ENCODE results near the gene SEZ6L. TPM values are rescaled to one million over a fixed set of nuclear protein-coding genes. Genes with fewer than 3 reads are reported as not detected.
A peak's percentile ranks its signal among the peaks of the same experiment; 100 is the strongest.

Gene SEZ6L
- total RNA-seq, 1 donor from 2014 or later, result 109 TPM

- H3K27ac Mint-ChIP-seq (ENCODE audit: unreplicated experiment), result no peak overlapping the region
- no peak overlapping the region for H3K4me3 Mint-ChIP-seq (ENCODE audit: unreplicated experiment)
- peaks cover 12% of the 10 kb centered on the region for H3K4me1 Mint-ChIP-seq (ENCODE audit: low read depth, unreplicated experiment)
- TF ChIP-seq CTCF (IDR thresholded peaks at IDR 0.05; ENCODE audit: partially characterized antibody, unreplicated experiment), result no peak
- peaks cover 12% of the 10 kb centered on the region for H3K36me3 Mint-ChIP-seq (ENCODE audit: unreplicated experiment)
- no peak for DNase-seq
- peaks cover 2% of the 10 kb centered on the region for H3K27me3 Mint-ChIP-seq (ENCODE audit: unreplicated experiment)
- H3K9me3 Mint-ChIP-seq (ENCODE audit: unreplicated experiment), result peaks cover 4% of the 10 kb centered on the region
Measured at GRCh38 chr22:26292667-26292995, 123.4 kb downstream of the SEZ6L start.

GRCh38 chr22:26295563-26296126, 126.4 kb downstream of the SEZ6L start:
- H3K9me3 Mint-ChIP-seq (ENCODE audit: unreplicated experiment), result peaks cover 7% of the 10 kb centered on the region
- no peak overlapping the region for H3K4me3 Mint-ChIP-seq (ENCODE audit: unreplicated experiment)
- H3K4me1 Mint-ChIP-seq (ENCODE audit: low read depth, unreplicated experiment), result no peaks in the 10 kb centered on the region
- DNase-seq, result no peak
- H3K27ac Mint-ChIP-seq (ENCODE audit: unreplicated experiment), result no peak overlapping the region
- peaks cover 5% of the 10 kb centered on the region for H3K27me3 Mint-ChIP-seq (ENCODE audit: unreplicated experiment)
- peaks cover 26% of the 10 kb centered on the region for H3K36me3 Mint-ChIP-seq (ENCODE audit: unreplicated experiment)
- TF ChIP-seq CTCF (IDR thresholded peaks at IDR 0.05; ENCODE audit: partially characterized antibody, unreplicated experiment), result no peak

- DNase-seq, result no peak
- no peak for TF ChIP-seq CTCF (IDR thresholded peaks at IDR 0.05; ENCODE audit: partially characterized antibody, unreplicated experiment)
- H3K36me3 Mint-ChIP-seq (ENCODE audit: unreplicated experiment), result peaks cover 26% of the 10 kb centered on the region
- peaks cover 2% of the 10 kb centered on the region for H3K4me1 Mint-ChIP-seq (ENCODE audit: low read depth, unreplicated experiment)
- H3K4me3 Mint-ChIP-seq (ENCODE audit: unreplicated experiment), result no peak overlapping the region
- H3K27me3 Mint-ChIP-seq (ENCODE audit: unreplicated experiment), result peaks cover 5% of the 10 kb centered on the region
- no peak overlapping the region for H3K27ac Mint-ChIP-seq (ENCODE audit: unreplicated experiment)
- peaks cover 5% of the 10 kb centered on the region for H3K9me3 Mint-ChIP-seq (ENCODE audit: unreplicated experiment)
Measured at GRCh38 chr22:26298605-26299310, 129.5 kb downstream of the SEZ6L start.

- H3K4me3 Mint-ChIP-seq (ENCODE audit: unreplicated experiment), result no peak overlapping the region
- H3K4me1 Mint-ChIP-seq (ENCODE audit: low read depth, unreplicated experiment), result peaks cover 2% of the 10 kb centered on the region
- peaks cover 3% of the 10 kb centered on the region for H3K9me3 Mint-ChIP-seq (ENCODE audit: unreplicated experiment)
- H3K27me3 Mint-ChIP-seq (ENCODE audit: unreplicated experiment), result peaks cover 3% of the 10 kb centered on the region
- no peak for DNase-seq
- no peak for TF ChIP-seq CTCF (IDR thresholded peaks at IDR 0.05; ENCODE audit: partially characterized antibody, unreplicated experiment)
- H3K27ac Mint-ChIP-seq (ENCODE audit: unreplicated experiment), result peak overlapping the region; percentile 17
- H3K36me3 Mint-ChIP-seq (ENCODE audit: unreplicated experiment), result peaks cover 15% of the 10 kb centered on the region
Measured at GRCh38 chr22:26302726-26303125, 133.5 kb downstream of the SEZ6L start.

GRCh38 chr22:26303475-26303874, 134.2 kb downstream of the SEZ6L start:
- Mint-ChIP-seq H3K9me3 (ENCODE audit: unreplicated experiment) (peaks cover 5% of the 10 kb centered on the region), H3K36me3 (ENCODE audit: unreplicated experiment) (peaks cover 10% of the 10 kb centered on the region), H3K4me1 (ENCODE audit: low read depth, unreplicated experiment) (peaks cover 2% of the 10 kb centered on the region), H3K27me3 (ENCODE audit: unreplicated experiment) (peaks cover 3% of the 10 kb centered on the region), H3K4me3 (ENCODE audit: unreplicated experiment) (no peak overlapping the region), H3K27ac (ENCODE audit: unreplicated experiment) (no peak overlapping the region)
- no peak for TF ChIP-seq CTCF (IDR thresholded peaks at IDR 0.05; ENCODE audit: partially characterized antibody, unreplicated experiment)
- DNase-seq, result no peak
